ENCODE data around the gene COPE.

- TF ChIP-seq CTCF (IDR thresholded peaks at IDR 0.05) = no peak
- no peak for TF ChIP-seq POLR2A (IDR thresholded peaks at IDR 0.05)
Measured at GRCh38 chr19:18955042-18955441, 35.9 kb upstream of the COPE start.
